Activated naive CD8-positive, alpha-beta T cell treated with anti-CD3 and anti-CD28 coated beads, Interleukin-2, amount 50 U/mL, for 16 hours (primary cell): Measurements from ENCODE around the gene GTPBP8.
"Not testable (repeated sequence)": the region's sequence is repeated elsewhere in the genome, so short reads cannot be mapped to it uniquely, and the experiment has no call there.

Experiments used
- DNase-seq: peaks from one replicate; pipeline ENCODE4 v3.0.0-alpha.2; 2020; ENCODE audit warnings: low read depth, low spot score

GTPBP8 gene

DNA sequence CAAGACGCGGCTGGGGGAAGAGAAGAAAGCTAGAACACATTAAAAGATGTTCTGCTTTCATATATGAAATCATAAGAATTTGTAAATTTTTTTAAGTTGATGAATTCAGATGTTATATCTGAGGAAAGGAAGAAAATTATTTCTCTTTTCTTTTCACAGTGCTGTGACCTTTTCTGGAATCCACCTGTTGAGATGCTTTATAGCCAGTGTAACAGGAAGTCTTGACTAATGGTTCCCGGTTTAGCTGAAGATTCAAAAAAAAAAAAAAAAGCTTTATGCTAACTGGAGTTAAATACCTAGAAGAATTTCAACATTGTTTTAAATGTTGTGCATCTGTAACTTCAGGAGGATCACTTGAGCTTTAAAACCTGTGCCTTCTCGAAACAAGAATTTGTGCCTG is 9.9 kb downstream of the GTPBP8 start:
- no peak for DNase-seq

DNA sequence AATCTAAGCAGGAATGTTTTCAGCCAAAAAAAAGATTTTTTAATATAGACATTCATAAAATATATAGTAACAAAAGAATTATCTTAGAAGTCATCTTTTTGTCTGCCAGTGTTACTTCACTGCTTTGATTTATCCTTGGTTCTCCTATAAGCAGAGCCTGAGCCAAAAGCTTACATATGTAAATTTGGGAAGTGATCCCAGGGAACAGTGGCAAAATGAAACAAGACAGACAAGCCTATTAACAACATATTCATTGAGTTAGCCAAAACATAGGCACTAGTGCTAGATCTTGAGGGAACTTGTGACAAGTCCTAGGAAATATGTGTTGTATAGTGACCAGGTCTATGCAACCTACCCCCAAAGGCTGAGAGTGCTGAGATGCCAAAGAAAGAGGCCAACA is 11.3 kb downstream of the GTPBP8 start:
- DNase-seq, result no peak

DNA sequence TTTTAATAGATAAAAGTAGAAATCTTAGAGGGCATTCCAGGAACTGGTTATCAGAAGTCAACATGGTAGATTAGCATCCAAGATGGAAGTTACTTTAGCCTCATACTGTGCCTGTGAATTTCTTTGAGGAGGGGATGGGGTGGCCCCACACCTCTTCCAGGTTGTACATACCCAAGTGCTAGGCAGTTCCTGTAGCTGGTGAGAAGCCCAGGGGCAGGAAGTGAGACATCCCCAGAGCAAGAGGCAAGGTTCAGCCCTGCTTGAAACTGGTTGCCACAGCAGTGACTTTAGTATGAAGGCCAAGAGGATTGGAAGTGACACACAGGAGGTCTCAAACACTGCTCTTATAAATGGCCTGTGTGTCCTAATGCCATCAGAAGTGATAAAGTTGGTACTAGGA is 11.9 kb downstream of the GTPBP8 start:
- DNase-seq, result no peak

DNA sequence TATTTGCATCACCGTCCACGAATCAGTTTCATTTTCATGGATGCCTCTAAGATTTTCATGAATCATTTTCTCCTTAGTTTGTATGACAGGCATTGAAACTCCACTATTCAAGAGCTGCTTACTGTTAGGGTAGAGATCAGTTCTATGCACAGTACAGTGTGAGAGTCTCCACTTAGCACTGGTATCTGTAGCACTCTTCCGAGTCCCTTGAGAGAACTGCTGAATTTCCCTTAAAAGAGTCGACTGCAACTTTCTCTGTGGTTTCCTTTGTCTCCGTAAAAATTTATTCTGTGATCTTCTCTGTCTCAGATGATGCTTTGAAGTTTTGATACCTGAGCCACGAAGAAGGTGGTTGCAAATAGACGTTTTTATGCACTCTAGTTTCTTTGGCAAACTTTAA is 14.8 kb downstream of the GTPBP8 start:
- DNase-seq, result no peak

DNA sequence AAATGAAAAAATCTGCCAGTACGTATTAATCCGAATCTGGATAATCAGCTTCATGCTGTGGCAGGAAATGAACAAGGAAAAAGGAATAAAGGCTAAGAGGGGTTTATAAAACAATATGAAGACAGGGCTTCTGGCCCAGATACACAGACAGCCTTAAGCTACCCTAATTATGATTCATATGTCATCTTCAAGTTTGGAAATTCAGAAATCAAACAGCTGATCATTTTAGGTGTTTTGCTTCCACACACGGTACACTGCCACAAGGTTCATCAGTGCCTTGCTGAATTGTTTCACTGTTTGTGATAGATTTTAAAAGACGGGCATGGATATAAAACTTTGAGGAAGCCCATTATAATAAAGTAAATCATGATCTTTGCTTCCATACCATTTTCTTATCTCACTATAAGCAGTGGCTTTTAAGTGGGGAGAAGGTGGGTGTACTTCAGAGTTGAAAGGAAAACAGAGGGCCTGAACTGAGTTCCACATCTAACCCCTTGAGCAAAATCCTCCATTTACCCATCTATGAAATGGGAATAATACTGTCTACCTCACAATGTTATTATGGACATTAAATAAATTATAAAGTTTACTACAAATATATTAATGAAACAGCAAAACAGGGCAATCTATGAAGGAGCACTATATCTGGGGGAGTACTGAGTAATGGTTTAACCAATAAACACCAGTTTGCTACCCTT is 15.7 kb downstream of the GTPBP8 start:
- no peak for DNase-seq

DNA sequence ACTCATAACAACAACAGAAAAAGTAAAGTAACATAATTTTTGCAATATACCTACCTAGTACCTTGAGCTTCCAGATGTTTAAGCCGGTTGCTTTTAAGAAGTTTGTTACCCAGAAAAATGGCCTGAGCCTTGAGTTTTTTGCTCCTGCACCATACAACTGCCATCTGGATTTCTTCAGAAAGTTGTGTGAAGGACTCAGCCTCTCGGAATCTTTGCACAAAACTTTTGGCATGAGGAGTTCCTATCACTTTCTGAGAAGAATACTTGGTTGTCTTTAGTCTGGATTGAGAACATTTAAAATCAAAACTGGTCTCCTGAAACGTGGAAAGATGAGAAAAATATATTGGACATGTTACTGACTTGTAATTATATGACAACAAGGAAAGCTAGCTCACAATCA is 17.3 kb downstream of the GTPBP8 start:
- no peak for DNase-seq

DNA sequence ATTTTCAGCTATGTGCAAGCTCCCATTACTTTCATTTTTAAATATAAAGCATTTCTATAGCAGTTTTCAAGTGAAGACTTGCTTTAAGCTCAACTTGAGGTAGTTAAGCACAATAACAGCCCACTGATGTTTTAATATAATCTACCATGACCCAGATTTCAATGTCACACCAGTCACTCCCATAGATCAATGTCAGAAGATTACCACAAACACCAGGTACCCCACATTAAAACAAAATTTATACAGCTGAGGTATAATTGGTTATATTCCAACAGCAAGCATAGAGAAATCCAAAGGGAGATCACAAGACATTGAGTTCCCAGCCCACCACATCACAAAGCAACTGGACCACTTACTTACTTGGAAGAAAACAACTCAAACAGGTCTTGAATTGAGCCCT is 22.8 kb downstream of the GTPBP8 start:
- no peak for DNase-seq

DNA sequence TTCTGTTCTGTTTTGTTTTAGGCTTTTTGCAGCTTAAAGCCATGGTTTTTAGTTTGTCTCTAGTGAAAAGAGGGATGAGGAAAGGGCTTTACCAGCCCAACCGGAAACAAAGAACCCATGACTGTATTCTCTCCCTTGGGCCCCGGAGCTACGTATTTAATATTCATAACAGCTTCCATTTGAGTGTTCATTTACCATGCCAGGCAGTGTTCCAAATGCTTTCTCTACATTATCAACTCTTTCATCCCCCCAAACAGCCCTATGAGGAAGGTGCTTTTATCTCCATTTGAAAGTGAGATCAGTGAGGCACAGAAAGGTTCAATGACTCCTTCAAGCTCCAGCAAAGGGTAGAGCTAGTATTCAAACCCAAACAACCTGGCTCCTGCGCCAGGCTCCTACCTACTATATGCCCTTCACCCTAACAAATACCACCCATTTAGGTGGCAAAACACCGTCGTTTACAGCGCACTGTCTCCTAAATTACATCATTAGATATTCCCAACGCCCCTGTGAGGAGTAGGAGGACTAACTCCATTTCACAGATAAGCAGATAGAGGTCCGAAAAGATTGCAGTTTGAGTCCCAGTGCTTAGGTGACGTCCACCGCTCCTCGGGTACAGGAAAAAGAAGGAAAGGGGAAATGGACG is 27.9 kb downstream of the GTPBP8 start:
- DNase-seq, result no peak

DNA sequence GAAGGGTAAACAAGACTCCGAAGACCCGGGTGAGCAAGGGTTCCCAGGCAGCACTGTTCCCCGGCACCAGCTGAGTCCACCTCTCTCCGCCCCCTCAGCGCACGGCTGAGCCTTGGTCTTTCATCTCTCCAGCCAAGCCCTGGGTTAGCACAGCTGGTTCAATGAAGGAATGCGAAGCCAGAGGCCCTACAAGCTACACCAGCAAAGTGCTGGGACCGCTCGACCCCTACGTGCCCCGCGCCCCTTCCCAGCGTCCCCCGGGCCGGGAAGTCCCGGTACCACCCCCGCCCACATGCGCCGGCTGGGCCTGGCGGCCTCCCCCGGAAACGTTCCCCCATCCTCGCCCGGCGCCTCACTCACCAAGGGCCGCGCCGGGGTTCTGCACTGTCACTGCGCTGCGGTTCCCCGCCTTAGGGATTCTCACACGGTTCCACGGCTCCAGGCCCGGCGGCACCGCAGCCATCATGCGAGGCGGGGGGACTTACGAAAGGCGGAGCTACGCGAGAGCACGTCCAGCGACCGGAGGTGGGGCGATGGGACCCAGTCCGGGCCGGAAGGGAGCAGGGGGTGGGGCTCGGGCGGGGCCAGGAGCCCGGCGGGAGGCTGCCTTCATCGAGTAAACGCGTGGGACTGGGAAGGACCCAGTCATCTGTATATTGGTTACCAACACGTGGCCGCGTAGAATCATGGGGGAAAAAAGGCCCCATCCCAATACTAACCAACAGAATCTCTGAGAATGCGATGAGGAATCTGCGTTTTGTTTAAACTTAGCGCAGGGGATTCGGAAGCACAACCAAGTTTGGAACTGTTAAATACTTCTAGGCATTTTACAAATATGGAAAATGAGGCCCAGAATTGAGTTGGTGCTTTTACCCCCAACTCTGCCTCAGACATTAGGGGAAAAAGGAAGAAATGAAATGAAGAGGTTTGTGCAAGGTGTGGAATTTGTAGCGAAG is 28.7 kb downstream of the GTPBP8 start:
- DNase-seq, result peak; percentile 81

DNA sequence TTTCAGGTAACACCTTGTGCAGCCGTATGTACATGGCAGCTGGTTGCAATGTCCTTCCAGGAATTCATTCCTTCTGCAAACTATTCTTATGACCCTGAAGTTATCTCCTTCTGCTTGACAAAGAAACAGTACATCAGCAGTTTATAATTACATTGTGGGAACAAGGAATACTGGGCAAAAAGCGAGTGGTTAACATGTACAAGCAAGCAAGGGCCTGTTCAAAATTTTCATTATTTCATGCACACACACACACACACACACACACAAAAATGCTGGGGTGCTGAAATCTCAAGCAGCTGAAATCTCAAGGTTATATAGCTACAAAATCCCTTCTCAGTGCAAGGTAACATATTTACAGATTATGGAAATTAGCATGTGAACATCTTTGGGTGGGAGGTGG is 30.7 kb downstream of the GTPBP8 start:
- DNase-seq, result no peak

DNA sequence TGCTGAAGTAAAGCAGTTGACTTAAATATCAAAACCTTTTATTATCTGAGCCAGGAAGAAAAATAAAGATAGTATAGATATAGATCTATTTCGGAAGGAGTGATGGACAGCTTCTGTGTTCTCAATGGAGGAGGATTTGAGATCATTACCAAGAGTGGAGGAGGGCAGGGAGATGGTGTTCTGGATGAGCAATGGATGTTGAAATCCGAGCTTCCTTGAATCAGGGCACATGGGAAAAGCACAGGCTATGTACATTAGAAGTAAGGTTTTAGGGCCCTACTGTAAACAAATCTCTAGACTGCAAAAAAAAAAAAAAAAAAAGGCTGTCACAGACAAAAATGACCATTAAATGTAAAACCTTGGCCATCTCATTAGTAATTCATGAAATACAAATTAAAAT is 43.2 kb downstream of the GTPBP8 start:
- DNase-seq, result no peak

DNA sequence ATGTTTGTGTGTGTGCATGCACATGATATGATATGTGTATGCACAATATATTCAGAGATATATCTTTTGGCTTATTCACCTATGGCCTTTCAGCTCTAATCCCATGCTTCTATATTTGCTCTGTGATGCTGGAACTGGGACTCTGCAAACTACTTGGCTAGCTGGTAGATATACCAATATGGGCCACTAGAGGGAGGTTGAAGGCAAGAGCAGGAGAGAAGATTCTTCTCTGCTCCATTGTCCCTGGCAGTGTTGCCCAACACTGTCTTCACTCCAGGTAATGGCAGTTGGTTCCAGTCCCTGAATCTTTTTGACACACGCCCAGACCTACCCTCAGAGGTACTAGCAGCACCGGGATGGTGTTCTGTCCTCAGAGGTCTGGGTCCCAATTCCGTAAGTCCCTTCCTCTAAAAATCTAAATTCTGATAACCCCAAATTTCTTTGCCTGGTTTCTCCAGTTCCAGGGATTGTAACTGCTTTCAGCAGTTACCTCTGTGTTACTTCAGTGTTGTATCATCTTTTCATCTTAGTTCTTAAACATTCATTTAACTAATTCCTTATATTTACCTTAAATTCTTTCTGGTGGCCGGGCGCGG is 44.7 kb downstream of the GTPBP8 start:
- DNase-seq, result no peak

DNA sequence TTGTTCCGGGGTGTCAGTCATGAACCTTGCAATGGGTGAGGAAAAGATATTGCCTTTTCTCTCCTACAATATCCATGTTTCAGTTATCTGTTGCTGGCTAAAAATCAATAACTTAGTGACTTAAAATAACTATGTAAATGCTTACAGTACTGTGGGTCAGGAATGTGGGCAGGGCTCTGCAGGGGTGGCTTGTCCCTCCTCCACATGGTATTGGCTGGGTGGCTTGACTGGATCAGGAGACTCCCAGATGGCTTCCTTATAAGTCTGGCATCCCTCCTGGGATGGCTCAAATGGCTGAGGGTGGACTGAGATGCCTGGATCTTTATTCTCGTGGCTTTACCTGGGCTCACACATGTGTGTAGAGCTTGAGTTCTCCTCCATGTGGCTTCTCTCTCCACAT is 47.5 kb downstream of the GTPBP8 start:
- no peak for DNase-seq

DNA sequence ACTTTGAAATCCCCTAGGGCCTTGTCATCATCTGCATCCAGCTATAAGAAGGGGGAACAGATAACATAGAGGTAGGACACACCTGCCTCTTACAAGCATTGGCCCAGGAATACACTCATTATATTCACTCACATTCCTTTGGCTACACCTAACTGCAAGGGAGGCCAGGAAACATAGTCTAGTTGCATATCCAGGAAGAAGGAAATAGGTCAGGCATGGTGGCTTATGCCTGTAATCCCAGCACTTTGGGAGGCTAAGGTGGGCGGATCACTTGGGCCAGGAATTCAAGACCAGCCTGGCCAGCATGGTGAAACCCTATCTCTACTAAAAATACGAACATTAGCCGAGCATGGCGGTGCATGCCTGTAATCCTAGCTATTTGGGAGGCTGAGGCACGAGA is 48.8 kb downstream of the GTPBP8 start:
- no peak for DNase-seq

DNA sequence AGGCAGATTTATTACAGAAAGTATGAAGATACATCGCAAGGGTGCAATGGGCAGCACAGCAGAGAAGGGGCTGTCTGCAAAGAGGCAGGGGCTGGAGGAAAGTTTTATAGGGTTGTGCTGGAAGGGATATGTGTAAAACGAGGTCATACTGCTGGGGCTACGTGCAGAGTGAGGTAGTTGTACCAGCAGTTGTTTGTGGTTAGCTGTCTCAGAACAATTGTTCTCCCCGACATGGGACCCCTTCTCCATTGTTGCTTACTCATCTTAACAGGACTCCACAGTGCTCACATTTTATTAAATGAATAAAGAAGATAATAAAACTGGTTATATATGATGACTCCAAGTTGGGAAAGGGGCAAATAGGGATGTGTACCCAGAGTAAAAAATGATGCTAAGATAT is 49.4 kb downstream of the GTPBP8 start:
- no peak for DNase-seq

DNA sequence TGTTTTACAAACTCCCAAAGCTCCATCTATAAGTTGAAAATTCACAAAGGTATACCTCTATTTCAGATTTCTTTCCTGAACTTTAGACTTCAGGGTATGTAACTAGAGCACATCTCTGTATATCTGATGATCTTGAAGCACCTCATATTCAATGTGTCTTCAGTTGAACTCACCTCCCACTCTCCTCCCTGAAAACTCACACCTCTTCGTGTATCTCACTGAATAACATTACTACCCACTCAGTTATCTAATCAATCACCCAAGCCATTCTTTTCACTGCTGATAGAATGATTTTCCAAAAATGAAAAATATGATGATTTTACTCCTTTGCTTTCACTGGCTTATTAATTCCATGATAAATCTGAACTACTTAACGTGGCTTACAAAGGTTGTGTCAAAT is 52.9 kb downstream of the GTPBP8 start:
- DNase-seq, result no peak

DNA sequence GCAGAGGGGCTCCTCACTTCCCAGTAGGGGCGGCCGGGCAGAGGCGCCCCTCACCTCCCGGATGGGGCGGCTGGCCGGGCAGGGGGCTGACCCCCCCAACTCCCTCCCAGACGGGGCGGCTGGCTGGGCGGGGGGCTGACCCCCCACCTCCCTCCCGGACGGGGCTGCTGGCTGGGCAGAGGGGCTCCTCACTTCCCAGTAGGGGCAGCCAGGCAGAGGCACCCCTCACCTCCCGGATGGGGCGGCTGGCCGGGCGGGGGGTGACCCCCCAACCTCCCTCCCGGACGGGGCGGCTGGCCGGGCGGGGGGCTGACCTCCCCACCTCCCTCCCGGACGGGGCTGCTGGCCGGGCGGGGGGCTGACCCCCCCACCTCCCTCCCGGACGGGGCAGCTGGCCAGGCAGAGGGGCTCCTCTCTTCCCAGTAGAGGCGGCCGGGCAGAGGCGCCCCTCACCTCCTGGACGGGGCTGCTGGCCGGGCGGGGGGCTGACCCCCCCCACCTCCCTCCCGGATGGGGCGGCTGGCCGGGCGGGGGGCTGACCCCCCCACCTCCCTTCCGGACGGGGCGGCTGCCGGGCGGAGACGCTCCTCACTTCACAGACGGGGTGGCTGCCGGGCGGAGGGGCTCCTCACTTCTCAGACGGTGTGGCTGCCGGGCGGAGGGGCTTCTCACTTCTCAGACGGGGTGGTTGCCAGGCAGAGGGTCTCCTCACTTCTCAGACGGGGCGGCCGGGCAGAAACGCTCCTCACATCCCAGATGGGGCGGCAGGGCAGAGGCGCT is 55.6 kb downstream of the GTPBP8 start:
- DNase-seq, result not testable (repeated sequence)

DNA sequence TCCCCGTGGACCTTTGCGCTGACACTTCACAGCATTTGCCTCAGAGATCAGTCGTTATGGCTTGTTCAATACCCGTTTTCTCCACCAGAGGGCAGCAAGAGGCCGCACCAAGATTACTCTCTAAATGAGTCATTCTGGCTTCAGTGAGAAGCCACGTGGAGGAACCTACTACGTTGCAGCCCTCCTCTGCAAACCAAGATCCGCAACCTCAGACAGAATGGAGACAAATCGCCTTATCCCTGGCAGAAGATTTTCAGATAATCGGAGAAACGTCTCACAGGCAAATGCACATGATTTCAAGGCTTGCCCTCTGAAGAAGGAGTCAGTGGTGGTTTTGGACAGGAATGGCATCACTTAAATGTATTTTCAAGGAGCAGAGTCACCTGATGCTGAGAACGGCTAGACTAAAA is 60.5 kb downstream of the GTPBP8 start:
- peak; percentile 73 for DNase-seq
